ENCODE results near the gene G6PC2.
"Not testable (repeated sequence)": the region's sequence is repeated elsewhere in the genome, so short reads cannot be mapped to it uniquely, and the experiment has no call there.

G6PC2 gene

GRCh38 chr2:168915441-168916330 lies 14.6 kb downstream of the G6PC2 start:
- intact Hi-C loops (cut with micrococcal nuclease), result loop anchor here (10.0 kb wide), 2 partner anchors 141 to 671 kb away; partner anchors contain the start of gene STK39

GRCh38 chr2:168916331-168916675 lies 15.2 kb downstream of the G6PC2 start:
- Mint-ChIP-seq H3K4me1 (ENCODE audit: low read depth) (peaks cover 11% of the 10 kb centered on the region), H3K27ac (no peak overlapping the region), H3K27me3 (peaks cover 14% of the 10 kb centered on the region), H3K9me3 (no peaks in the 10 kb centered on the region), H3K4me3 (no peak overlapping the region), H3K36me3 (ENCODE audit: low read depth) (no peaks in the 10 kb centered on the region)
- intact Hi-C loops (cut with micrococcal nuclease), result loop anchor here (10.0 kb wide), 2 partner anchors 142 to 672 kb away; partner anchors contain the start of gene STK39

More at GRCh38 chr2:168915441-168916330, 14.6 kb downstream of the G6PC2 start:
- peaks cover 11% of the 10 kb centered on the region for H3K4me1 Mint-ChIP-seq (ENCODE audit: low read depth)
- H3K4me3 Mint-ChIP-seq, result no peak overlapping the region
- H3K27me3 Mint-ChIP-seq, result peaks cover 14% of the 10 kb centered on the region
- H3K9me3 Mint-ChIP-seq, result no peaks in the 10 kb centered on the region
- no peaks in the 10 kb centered on the region for H3K36me3 Mint-ChIP-seq (ENCODE audit: low read depth)
- no peak overlapping the region for H3K27ac Mint-ChIP-seq

- no peak overlapping the region for H3K4me3 Mint-ChIP-seq
- no peaks in the 10 kb centered on the region for H3K9me3 Mint-ChIP-seq
- H3K4me1 Mint-ChIP-seq (ENCODE audit: low read depth), result no peaks in the 10 kb centered on the region
- no peaks in the 10 kb centered on the region for H3K27me3 Mint-ChIP-seq
- no peak overlapping the region for H3K27ac Mint-ChIP-seq
- intact Hi-C loops (cut with micrococcal nuclease), result loop anchor here (1.0 to 2.0 kb wide), 2 partner anchors 574 to 784 kb away; no protein-coding TSS in a partner anchor
- no peaks in the 10 kb centered on the region for H3K36me3 Mint-ChIP-seq (ENCODE audit: low read depth)
Observed at GRCh38 chr2:168920504-168921157, 19.5 kb downstream of the G6PC2 start.

- H3K27ac Mint-ChIP-seq, result no peak overlapping the region
- H3K36me3 Mint-ChIP-seq (ENCODE audit: low read depth), result no peaks in the 10 kb centered on the region
- H3K9me3 Mint-ChIP-seq, result no peaks in the 10 kb centered on the region
- H3K4me1 Mint-ChIP-seq (ENCODE audit: low read depth), result no peaks in the 10 kb centered on the region
- H3K4me3 Mint-ChIP-seq, result no peak overlapping the region
- intact Hi-C loops (cut with micrococcal nuclease), result no loop called here
- no peaks in the 10 kb centered on the region for H3K27me3 Mint-ChIP-seq
Observed at GRCh38 chr2:168926621-168927386, 25.7 kb downstream of the G6PC2 start.

- Mint-ChIP-seq H3K9me3 (no peaks in the 10 kb centered on the region), H3K36me3 (ENCODE audit: low read depth) (no peaks in the 10 kb centered on the region), H3K27ac (no peak overlapping the region), H3K4me3 (no peak overlapping the region), H3K27me3 (peaks cover 2% of the 10 kb centered on the region), H3K4me1 (ENCODE audit: low read depth) (no peaks in the 10 kb centered on the region)
- intact Hi-C loops (cut with micrococcal nuclease), result no loop called here
Observed at GRCh38 chr2:168928113-168928831, 27.2 kb downstream of the G6PC2 start.

- H3K27ac Mint-ChIP-seq, result no peak overlapping the region
- H3K4me3 Mint-ChIP-seq, result no peak overlapping the region
- no peaks in the 10 kb centered on the region for H3K4me1 Mint-ChIP-seq (ENCODE audit: low read depth)
- no peaks in the 10 kb centered on the region for H3K9me3 Mint-ChIP-seq
- H3K27me3 Mint-ChIP-seq, result peaks cover 2% of the 10 kb centered on the region
- H3K36me3 Mint-ChIP-seq (ENCODE audit: low read depth), result no peaks in the 10 kb centered on the region
- intact Hi-C loops (cut with micrococcal nuclease), result no loop called here
Observed at GRCh38 chr2:168929031-168929430, 27.9 kb downstream of the G6PC2 start.

- H3K27me3 Mint-ChIP-seq, result peaks cover 2% of the 10 kb centered on the region
- H3K4me3 Mint-ChIP-seq, result no peak overlapping the region
- no peak overlapping the region for H3K27ac Mint-ChIP-seq
- no peaks in the 10 kb centered on the region for H3K9me3 Mint-ChIP-seq
- intact Hi-C loops (cut with micrococcal nuclease), result no loop called here
- H3K36me3 Mint-ChIP-seq (ENCODE audit: low read depth), result no peaks in the 10 kb centered on the region
- H3K4me1 Mint-ChIP-seq (ENCODE audit: low read depth), result no peaks in the 10 kb centered on the region
Observed at GRCh38 chr2:168930242-168930641, 29.2 kb downstream of the G6PC2 start.

- H3K9me3 Mint-ChIP-seq; H3K27me3 Mint-ChIP-seq; H3K36me3 Mint-ChIP-seq (ENCODE audit: low read depth); H3K4me1 Mint-ChIP-seq (ENCODE audit: low read depth); H3K27ac Mint-ChIP-seq; H3K4me3 Mint-ChIP-seq; intact Hi-C loops (cut with micrococcal nuclease): not testable (repeated sequence)
Observed at GRCh38 chr2:168932174-168932573, 31.1 kb downstream of the G6PC2 start.

- intact Hi-C loops (cut with micrococcal nuclease), result no loop called here
- peaks cover 5% of the 10 kb centered on the region for H3K27me3 Mint-ChIP-seq
- H3K9me3 Mint-ChIP-seq, result no peaks in the 10 kb centered on the region
- H3K4me1 Mint-ChIP-seq (ENCODE audit: low read depth), result peaks cover 10% of the 10 kb centered on the region
- no peak overlapping the region for H3K4me3 Mint-ChIP-seq
- H3K27ac Mint-ChIP-seq, result no peak overlapping the region
- H3K36me3 Mint-ChIP-seq (ENCODE audit: low read depth), result no peaks in the 10 kb centered on the region
Observed at GRCh38 chr2:168934826-168935225, 33.7 kb downstream of the G6PC2 start.

GRCh38 chr2:168935810-168936581 lies 34.9 kb downstream of the G6PC2 start:
- Mint-ChIP-seq H3K9me3 (no peaks in the 10 kb centered on the region), H3K4me3 (no peak overlapping the region), H3K36me3 (ENCODE audit: low read depth) (no peaks in the 10 kb centered on the region), H3K27me3 (peaks cover 5% of the 10 kb centered on the region), H3K4me1 (ENCODE audit: low read depth) (peaks cover 10% of the 10 kb centered on the region), H3K27ac (no peak overlapping the region)
- intact Hi-C loops (cut with micrococcal nuclease), result no loop called here

GRCh38 chr2:168939061-168939460 lies 38.0 kb downstream of the G6PC2 start:
- H3K4me3 Mint-ChIP-seq, result no peak overlapping the region
- intact Hi-C loops (cut with micrococcal nuclease), result no loop called here
- peaks cover 4% of the 10 kb centered on the region for H3K27me3 Mint-ChIP-seq
- no peak overlapping the region for H3K27ac Mint-ChIP-seq
- no peaks in the 10 kb centered on the region for H3K9me3 Mint-ChIP-seq
- no peaks in the 10 kb centered on the region for H3K36me3 Mint-ChIP-seq (ENCODE audit: low read depth)
- peaks cover 10% of the 10 kb centered on the region for H3K4me1 Mint-ChIP-seq (ENCODE audit: low read depth)

GRCh38 chr2:168939918-168940317 lies 38.8 kb downstream of the G6PC2 start:
- no peak overlapping the region for H3K27ac Mint-ChIP-seq
- H3K9me3 Mint-ChIP-seq, result no peaks in the 10 kb centered on the region
- no peaks in the 10 kb centered on the region for H3K36me3 Mint-ChIP-seq (ENCODE audit: low read depth)
- peaks cover 10% of the 10 kb centered on the region for H3K4me1 Mint-ChIP-seq (ENCODE audit: low read depth)
- no peak overlapping the region for H3K4me3 Mint-ChIP-seq
- intact Hi-C loops (cut with micrococcal nuclease), result no loop called here
- peaks cover 5% of the 10 kb centered on the region for H3K27me3 Mint-ChIP-seq

- H3K27ac Mint-ChIP-seq, result no peak overlapping the region
- intact Hi-C loops (cut with micrococcal nuclease), result no loop called here
- peaks cover 5% of the 10 kb centered on the region for H3K4me1 Mint-ChIP-seq (ENCODE audit: low read depth)
- peaks cover 8% of the 10 kb centered on the region for H3K27me3 Mint-ChIP-seq
- H3K9me3 Mint-ChIP-seq, result no peaks in the 10 kb centered on the region
- no peak overlapping the region for H3K4me3 Mint-ChIP-seq
- H3K36me3 Mint-ChIP-seq (ENCODE audit: low read depth), result no peaks in the 10 kb centered on the region
Observed at GRCh38 chr2:168941297-168941696, 40.2 kb downstream of the G6PC2 start.

All from dendritic cell treated with granulocyte-macrophage colony-stimulating factor and Interleukin-4, amounts not matched to agents 40 ng/mL and 50 ng/mL, for 4 days (primary cell).